Natural killer cell treated with Interleukin-12 subunit alpha and Interleukin-12 subunit beta and Interleukin-15 and Interleukin-18, amount 100 ng/mL, for 72 hours (primary cell): ENCODE measurements around the gene CCDC191. TPM values are rescaled to one million over a fixed set of nuclear protein-coding genes. Genes with fewer than 3 reads are reported as not detected.

Experiments used
- total RNA-seq, 2 donors: library from RNA; stranded (reverse); gene quantifications; one replicate each; pipeline ENCODE4 v1.2.3, GENCODE V29; 2022

CCDC191 gene
- total RNA-seq, 2 donors from 2014 or later: 3.0 to 3.6 TPM

Other genes starting within 250 kb of the CCDC191 start
- 1 to 10 TPM in 1 of 2 donors, under 1 TPM in 1; 0.26 to 2.3 TPM for gene GRAMD1C, start 217.7 kb downstream of the CCDC191 start, total RNA-seq
- gene ZDHHC23, start 108.5 kb downstream of the CCDC191 start, total RNA-seq: under 1 TPM; 0.52 to 0.70 TPM
- gene QTRT2, start 211 bp upstream of the CCDC191 start, total RNA-seq: 10 to 100 TPM; 39.2 to 64.0 TPM
- not detected for gene DRD3, start 122.5 kb upstream of the CCDC191 start, total RNA-seq
- under 1 TPM in 1 of 2 donors, not detected in 1; 0.40 TPM for gene ZNF80, start 181.1 kb upstream of the CCDC191 start, total RNA-seq
- 10 to 100 TPM; 13.7 to 15.7 TPM for gene TIGIT, start 237.5 kb upstream of the CCDC191 start, total RNA-seq